ACC112 (cell line): ENCODE results near the gene FBXL19.

Experiments
- H2AFZ ChIP-seq: fragments of 200-600 bp; sonication (generic); one replicate; pipeline ENCODE4 v1.6.0; 2017; ENCODE audit warnings: antibody characterized with exemption, low read length; ENCODE audit not compliant: unreplicated experiment
- H3K27ac ChIP-seq: fragments of 200-600 bp; sonication (generic); 2 replicates; pipeline ENCODE4 v1.5.1; 2014; ENCODE audit warnings: low read depth, mild to moderate bottlenecking, antibody characterized with exemption, low read length, moderate library complexity
- H3K27me3 ChIP-seq: fragments of 200-600 bp; sonication (generic); 2 replicates; pipeline ENCODE4 v1.6.1; 2014; ENCODE audit warnings: mild to moderate bottlenecking, antibody characterized with exemption, low read length, moderate library complexity, mixed read lengths; ENCODE audit not compliant: insufficient read depth
- H3K36me3 ChIP-seq: fragments of 200-600 bp; sonication (generic); 2 replicates; pipeline ENCODE4 v1.6.1; 2016; ENCODE audit warnings: mild to moderate bottlenecking, antibody characterized with exemption, low read length, moderate library complexity, mixed read lengths; ENCODE audit not compliant: insufficient read depth
- H3K4me1 ChIP-seq: fragments of 200-600 bp; sonication (generic); one replicate; pipeline ENCODE4 v1.6.1; 2016; ENCODE audit warnings: low read length, mixed read lengths; ENCODE audit not compliant: insufficient read depth, unreplicated experiment, control insufficient read depth
- H3K4me3 ChIP-seq: fragments of 200-600 bp; sonication (generic); 2 replicates; pipeline ENCODE4 v1.5.1; 2014; ENCODE audit warnings: mild to moderate bottlenecking, low read depth, low read length
- H3K79me2 ChIP-seq: fragments of 200-600 bp; sonication (generic); one replicate; pipeline ENCODE4 v1.6.0; 2016; ENCODE audit warnings: low read length; ENCODE audit not compliant: control insufficient read depth, unreplicated experiment, insufficient read depth

FBXL19 gene

DNA sequence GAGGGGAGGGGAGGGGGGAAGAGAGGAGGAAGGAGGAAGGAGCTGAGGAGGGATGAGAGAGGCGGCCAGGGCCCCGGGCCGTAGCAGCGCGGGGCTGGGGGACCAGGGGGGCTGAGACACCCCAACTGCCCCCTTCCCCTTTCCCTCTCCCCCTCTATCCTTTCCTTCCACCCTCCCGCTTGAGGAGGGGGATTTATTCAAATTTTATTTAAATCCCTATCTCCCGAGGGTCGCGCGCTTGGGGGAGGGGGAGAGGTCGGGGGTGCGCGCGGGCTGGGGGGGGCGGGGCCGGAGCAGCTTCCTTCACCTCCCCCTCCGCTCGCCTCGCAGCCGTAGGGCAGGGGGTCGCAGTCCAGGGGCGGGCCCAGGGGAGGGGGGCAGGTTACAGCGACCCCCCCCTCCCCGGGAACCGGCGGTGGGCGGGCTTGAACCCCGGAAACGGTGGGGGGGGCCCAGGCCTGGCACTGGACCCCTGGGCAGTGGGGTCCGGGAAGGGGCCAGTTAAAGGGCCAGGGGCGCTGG, at the start of gene FBXL19:
TSS of gene FBXL19 (plus strand) at position 19 of the 522 bp plus-strand sequence. CDS start 2,183 bp downstream, outside the sequence.
- Histone ChIP-seq H3K27me3 (no peaks in the 10 kb centered on the region), H3K27ac (peak within 1 kb of the TSS; percentile 81), H3K4me1 (no peaks in the 10 kb centered on the region), H2AFZ (peak within 1 kb of the TSS; percentile 86), H3K36me3 (no peaks in the 10 kb centered on the region), H3K4me3 (peak within 1 kb of the TSS; percentile 91), H3K79me2 (no peaks in the 10 kb centered on the region)

GRCh38 chr16:30874244-30874820, 49.0 kb upstream of the FBXL19 start:
- H3K79me2 ChIP-seq = peaks cover 16% of the 10 kb centered on the region
- peak overlapping the region; percentile 89 for H3K4me3 ChIP-seq
- H3K27ac ChIP-seq = peak overlapping the region; percentile 75; the same call in 1 of the 2 replicates
- H2AFZ ChIP-seq = peak overlapping the region; percentile 99
- H3K36me3 ChIP-seq = no peaks in the 10 kb centered on the region
- peaks cover 12% of the 10 kb centered on the region for H3K4me1 ChIP-seq
- H3K27me3 ChIP-seq = no peaks in the 10 kb centered on the region

GRCh38 chr16:30874821-30875717, 48.3 kb upstream of the FBXL19 start:
- peak overlapping the region; percentile 99 for H2AFZ ChIP-seq
- H3K4me1 ChIP-seq = peaks cover 12% of the 10 kb centered on the region
- H3K79me2 ChIP-seq = peaks cover 16% of the 10 kb centered on the region
- no peaks in the 10 kb centered on the region for H3K36me3 ChIP-seq
- no peaks in the 10 kb centered on the region for H3K27me3 ChIP-seq
- H3K27ac ChIP-seq = peak overlapping the region; percentile 75
- H3K4me3 ChIP-seq = peak overlapping the region; percentile 89

GRCh38 chr16:30875871-30876801, 47.2 kb upstream of the FBXL19 start:
- Histone ChIP-seq H3K79me2 (peaks cover 16% of the 10 kb centered on the region), H3K4me3 (peak overlapping the region; percentile 89), H3K4me1 (peaks cover 12% of the 10 kb centered on the region), H2AFZ (peak overlapping the region; percentile 99), H3K36me3 (no peaks in the 10 kb centered on the region), H3K27ac (peak overlapping the region; percentile 75), H3K27me3 (no peaks in the 10 kb centered on the region)

DNA sequence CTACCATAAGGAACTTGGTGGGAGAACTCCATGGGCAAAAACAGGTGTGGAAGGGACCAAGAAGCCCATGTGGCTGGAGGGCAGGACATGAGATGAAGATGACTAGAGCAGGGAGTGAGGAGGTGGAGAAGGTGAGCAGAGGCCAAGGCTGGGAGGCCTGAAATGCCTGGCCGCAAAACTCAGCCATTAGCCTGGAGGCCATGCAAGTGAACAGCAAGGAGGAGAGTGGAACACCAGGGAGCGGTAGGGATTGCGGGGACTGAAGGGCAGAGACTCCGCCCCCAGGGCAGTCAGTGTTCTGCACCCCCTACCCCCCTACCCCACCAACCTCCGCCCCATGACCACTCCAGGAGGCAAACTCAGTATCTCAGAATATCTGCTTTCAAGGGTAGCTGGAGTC, 46.5 kb upstream of the FBXL19 start:
- no peak overlapping the region for H2AFZ ChIP-seq

DNA sequence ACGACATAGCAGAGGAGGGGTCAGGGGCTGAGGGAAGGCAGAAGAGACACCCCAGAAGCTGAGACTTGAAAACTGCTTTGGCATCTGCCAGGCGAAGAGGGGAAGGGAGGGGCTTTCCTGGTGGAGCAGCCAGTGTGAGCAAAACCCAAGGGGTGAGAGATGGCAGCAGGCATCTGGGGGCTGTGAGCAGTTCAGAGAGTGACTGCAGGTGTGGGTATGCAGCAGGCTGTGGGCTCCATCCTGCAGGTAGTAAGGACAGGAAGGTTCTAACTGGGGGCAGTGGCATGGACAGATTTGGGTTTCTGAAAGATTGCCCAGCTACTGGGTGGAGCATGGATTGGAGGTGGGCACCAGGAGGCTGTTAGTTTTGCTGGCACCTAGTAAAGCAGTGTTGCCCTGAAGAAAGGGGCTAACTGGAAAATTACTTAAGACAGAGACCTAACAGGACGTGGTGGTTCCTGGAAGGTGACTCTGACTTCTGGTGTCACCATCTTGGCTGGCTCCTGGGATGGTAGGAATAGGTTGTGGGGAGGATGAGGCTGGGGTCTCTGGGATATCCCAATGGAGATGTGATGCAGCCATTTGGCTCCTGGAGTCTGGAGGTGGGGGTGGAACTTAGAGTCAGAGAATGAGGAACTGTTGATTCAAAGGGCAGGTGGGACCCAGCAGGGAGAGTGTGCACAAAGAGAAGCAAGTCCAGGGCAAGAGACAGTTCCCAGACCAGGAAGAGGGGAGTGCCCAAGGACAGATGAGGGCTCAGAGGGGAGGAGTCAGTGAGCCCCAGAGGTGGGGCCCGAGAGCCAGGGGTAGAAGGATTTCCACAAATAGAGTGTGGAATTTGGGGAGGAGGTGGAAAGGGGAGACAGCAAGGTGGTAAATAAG, 40.7 kb upstream of the FBXL19 start:
- H3K4me1 ChIP-seq = no peaks in the 10 kb centered on the region

More for the DNA sequence above, 46.5 kb upstream of the FBXL19 start:
- Histone ChIP-seq H3K4me1 (peaks cover 12% of the 10 kb centered on the region), H3K27me3 (no peaks in the 10 kb centered on the region), H3K79me2 (peaks cover 16% of the 10 kb centered on the region), H3K27ac (no peak overlapping the region), H3K36me3 (no peaks in the 10 kb centered on the region), H3K4me3 (peak overlapping the region; percentile 89)

DNA sequence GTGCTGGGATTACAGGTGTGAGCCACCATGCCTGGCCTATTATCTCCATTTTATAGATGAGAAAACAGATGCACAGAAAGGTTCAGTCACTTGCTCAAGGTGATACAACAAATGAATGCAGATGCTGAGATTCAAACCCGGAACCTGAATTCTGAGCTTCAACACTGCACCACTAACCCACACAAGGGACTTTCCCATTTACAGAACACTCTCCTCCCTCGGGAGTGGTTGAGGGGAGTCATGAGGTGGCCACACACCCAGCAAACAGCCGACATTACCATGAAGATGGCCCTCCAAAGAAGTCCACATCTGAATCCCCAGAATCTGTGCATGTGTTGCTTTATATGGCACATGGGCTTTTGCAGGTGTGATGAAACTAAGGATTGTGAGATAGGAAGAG, 38.6 kb upstream of the FBXL19 start:
- peaks cover 3% of the 10 kb centered on the region; the same call in 1 of the 2 replicates for H3K36me3 ChIP-seq
- H3K27ac ChIP-seq = no peak overlapping the region
- no peak overlapping the region for H2AFZ ChIP-seq

More for the DNA sequence above, 40.7 kb upstream of the FBXL19 start:
- no peak overlapping the region for H3K4me3 ChIP-seq
- H3K27ac ChIP-seq = no peak overlapping the region
- H3K79me2 ChIP-seq = no peaks in the 10 kb centered on the region
- H3K27me3 ChIP-seq = no peaks in the 10 kb centered on the region
- H3K36me3 ChIP-seq = peaks cover 3% of the 10 kb centered on the region; the same call in 1 of the 2 replicates
- no peak overlapping the region for H2AFZ ChIP-seq

GRCh38 chr16:30885196-30885595, 38.2 kb upstream of the FBXL19 start:
- no peak overlapping the region for H2AFZ ChIP-seq
- no peaks in the 10 kb centered on the region for H3K79me2 ChIP-seq
- H3K4me1 ChIP-seq = no peaks in the 10 kb centered on the region
- H3K27me3 ChIP-seq = no peaks in the 10 kb centered on the region
- no peak overlapping the region for H3K27ac ChIP-seq
- H3K36me3 ChIP-seq = peaks cover 3% of the 10 kb centered on the region; the same call in 1 of the 2 replicates
- H3K4me3 ChIP-seq = no peak overlapping the region

More for the DNA sequence above, 38.6 kb upstream of the FBXL19 start:
- H3K79me2 ChIP-seq = no peaks in the 10 kb centered on the region
- H3K4me1 ChIP-seq = no peaks in the 10 kb centered on the region
- H3K4me3 ChIP-seq = no peak overlapping the region
- H3K27me3 ChIP-seq = no peaks in the 10 kb centered on the region

GRCh38 chr16:30886145-30886544, 37.2 kb upstream of the FBXL19 start:
- Histone ChIP-seq H3K4me1 (no peaks in the 10 kb centered on the region), H2AFZ (no peak overlapping the region), H3K27ac (no peak overlapping the region), H3K27me3 (no peaks in the 10 kb centered on the region), H3K4me3 (no peak overlapping the region), H3K79me2 (no peaks in the 10 kb centered on the region), H3K36me3 (peaks cover 3% of the 10 kb centered on the region; the same call in 1 of the 2 replicates)
